PC-3 (cell line): ENCODE measurements around the gene PHF1.

Experiments used
- EZH2 ChIP-seq: fragments of 300-600 bp; sonication (generic); IDR thresholded peaks from one replicate; pipeline ENCODE4 v1.6.1; 2017; ENCODE audit warnings: antibody characterized with exemption, mild to moderate bottlenecking, low read length; ENCODE audit not compliant: unreplicated experiment
- EZH2phosphoT487 ChIP-seq: fragments of 300-600 bp; sonication (generic); IDR thresholded peaks from 2 replicates; pipeline ENCODE4 v1.6.1; 2018; ENCODE audit warnings: mild to moderate bottlenecking, antibody characterized with exemption, low read length, borderline replicate concordance
- TF ChIP-seq, protein P1 (sequence below): fragments of 300-600 bp; sonication (generic); conservative IDR thresholded peaks from 2 replicates; pipeline ENCODE4 v1.5.1; 2017; ENCODE audit warnings: antibody characterized with exemption, low read depth, mild to moderate bottlenecking, low read length

DNA sequence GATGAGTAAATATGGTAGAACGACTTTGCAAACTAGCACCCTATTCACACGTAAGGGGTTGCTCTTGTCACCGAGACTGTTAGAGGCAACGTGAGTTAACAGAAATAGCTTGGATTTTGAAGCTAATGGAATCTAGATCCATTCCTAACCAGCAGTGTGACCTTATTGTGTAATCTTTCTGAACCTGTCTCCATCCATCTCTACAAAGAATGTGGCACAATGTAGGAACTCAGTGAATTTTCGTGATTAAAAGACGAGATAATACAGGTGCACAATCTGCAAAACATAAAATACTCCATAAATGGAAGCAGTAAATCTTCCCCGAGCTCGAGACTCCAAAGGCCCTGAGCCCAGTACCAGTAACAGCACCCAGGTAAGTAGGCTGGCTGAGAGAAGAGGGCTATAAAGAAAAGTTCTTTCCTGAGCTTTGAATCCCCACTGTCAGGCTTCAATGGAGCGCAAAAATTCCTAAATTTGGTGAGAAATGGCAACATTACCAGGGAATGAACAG is 20.0 kb upstream of the PHF1 start:
- TF ChIP-seq EZH2: no peak
- TF ChIP-seq, protein P1, sequence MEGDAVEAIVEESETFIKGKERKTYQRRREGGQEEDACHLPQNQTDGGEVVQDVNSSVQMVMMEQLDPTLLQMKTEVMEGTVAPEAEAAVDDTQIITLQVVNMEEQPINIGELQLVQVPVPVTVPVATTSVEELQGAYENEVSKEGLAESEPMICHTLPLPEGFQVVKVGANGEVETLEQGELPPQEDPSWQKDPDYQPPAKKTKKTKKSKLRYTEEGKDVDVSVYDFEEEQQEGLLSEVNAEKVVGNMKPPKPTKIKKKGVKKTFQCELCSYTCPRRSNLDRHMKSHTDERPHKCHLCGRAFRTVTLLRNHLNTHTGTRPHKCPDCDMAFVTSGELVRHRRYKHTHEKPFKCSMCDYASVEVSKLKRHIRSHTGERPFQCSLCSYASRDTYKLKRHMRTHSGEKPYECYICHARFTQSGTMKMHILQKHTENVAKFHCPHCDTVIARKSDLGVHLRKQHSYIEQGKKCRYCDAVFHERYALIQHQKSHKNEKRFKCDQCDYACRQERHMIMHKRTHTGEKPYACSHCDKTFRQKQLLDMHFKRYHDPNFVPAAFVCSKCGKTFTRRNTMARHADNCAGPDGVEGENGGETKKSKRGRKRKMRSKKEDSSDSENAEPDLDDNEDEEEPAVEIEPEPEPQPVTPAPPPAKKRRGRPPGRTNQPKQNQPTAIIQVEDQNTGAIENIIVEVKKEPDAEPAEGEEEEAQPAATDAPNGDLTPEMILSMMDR: no peak
- TF ChIP-seq EZH2phosphoT487: no peak
